Measurements from ENCODE around the gene CDH5.

The CDH5 gene

GRCh38 chr16:66400503-66401380 is 34.3 kb downstream of the CDH5 start:
- H3K27me3 ChIP-seq (replicated peaks; ENCODE audit: control insufficient read depth, insufficient read depth, low read length) = no peaks in the 10 kb centered on the region; the same call in 1 of the 2 replicates
- no peak overlapping the region for H3K4me3 ChIP-seq (replicated peaks; ENCODE audit: low read depth, low read length)
- no peak for DNase-seq (ENCODE audit: extremely low read depth, insufficient read length)
- H3K36me3 ChIP-seq (ENCODE audit: control insufficient read depth, insufficient read depth, low read length) = no peaks in the 10 kb centered on the region
- TF ChIP-seq CTCF (IDR thresholded peaks at IDR 0.05; ENCODE audit: insufficient read depth, low read length, poor library complexity, severe bottlenecking) = no peak

GRCh38 chr16:66401610-66402009 is 35.1 kb downstream of the CDH5 start:
- Histone ChIP-seq H3K27me3 (replicated peaks; ENCODE audit: control insufficient read depth, insufficient read depth, low read length) (no peaks in the 10 kb centered on the region; the same call in 1 of the 2 replicates), H3K36me3 (ENCODE audit: control insufficient read depth, insufficient read depth, low read length) (no peaks in the 10 kb centered on the region), H3K4me3 (replicated peaks; ENCODE audit: low read depth, low read length) (no peak overlapping the region)
- DNase-seq (ENCODE audit: extremely low read depth, insufficient read length) = no peak
- TF ChIP-seq CTCF (IDR thresholded peaks at IDR 0.05; ENCODE audit: insufficient read depth, low read length, poor library complexity, severe bottlenecking) = no peak

GRCh38 chr16:66402166-66402565 is 35.7 kb downstream of the CDH5 start:
- Histone ChIP-seq H3K36me3 (ENCODE audit: control insufficient read depth, insufficient read depth, low read length) (no peaks in the 10 kb centered on the region), H3K4me3 (replicated peaks; ENCODE audit: low read depth, low read length) (no peak overlapping the region), H3K27me3 (replicated peaks; ENCODE audit: control insufficient read depth, insufficient read depth, low read length) (no peaks in the 10 kb centered on the region; the same call in 1 of the 2 replicates)
- TF ChIP-seq CTCF (IDR thresholded peaks at IDR 0.05; ENCODE audit: insufficient read depth, low read length, poor library complexity, severe bottlenecking) = no peak
- no peak for DNase-seq (ENCODE audit: extremely low read depth, insufficient read length)

GRCh38 chr16:66402591-66403230 is 36.2 kb downstream of the CDH5 start:
- H3K36me3 ChIP-seq (ENCODE audit: control insufficient read depth, insufficient read depth, low read length) = no peaks in the 10 kb centered on the region
- H3K4me3 ChIP-seq (replicated peaks; ENCODE audit: low read depth, low read length) = no peak overlapping the region
- no peak for TF ChIP-seq CTCF (IDR thresholded peaks at IDR 0.05; ENCODE audit: insufficient read depth, low read length, poor library complexity, severe bottlenecking)
- DNase-seq (ENCODE audit: extremely low read depth, insufficient read length) = no peak
- H3K27me3 ChIP-seq (replicated peaks; ENCODE audit: control insufficient read depth, insufficient read depth, low read length) = no peaks in the 10 kb centered on the region; the same call in 1 of the 2 replicates

- Histone ChIP-seq H3K36me3 (ENCODE audit: control insufficient read depth, insufficient read depth, low read length) (no peaks in the 10 kb centered on the region), H3K27me3 (replicated peaks; ENCODE audit: control insufficient read depth, insufficient read depth, low read length) (no peaks in the 10 kb centered on the region; the same call in 1 of the 2 replicates), H3K4me3 (replicated peaks; ENCODE audit: low read depth, low read length) (no peak overlapping the region)
- TF ChIP-seq CTCF (IDR thresholded peaks at IDR 0.05; ENCODE audit: insufficient read depth, low read length, poor library complexity, severe bottlenecking) = no peak
- DNase-seq (ENCODE audit: extremely low read depth, insufficient read length) = no peak
These were observed 37.1 kb downstream of the CDH5 start for GRCh38 chr16:66403531-66404145.

Measured in GM06990 (cell line).